IPS DF 6.9 (cell line): ENCODE measurements around the gene TSPAN14.

ENCODE experiments used
- DNase-seq: peaks from one replicate; pipeline ENCODE4 v3.0.0-alpha.2; 2013; ENCODE audit warnings: low read depth, low spot score
- H3K27ac ChIP-seq: one replicate; pipeline ENCODE4 v1.5.1; 2013; ENCODE audit warnings: low read length, control low read depth
- H3K27me3 ChIP-seq: 2 replicates; pipeline ENCODE4 v1.6.1; 2013; ENCODE audit warnings: mild to moderate bottlenecking, low read length; ENCODE audit not compliant: control insufficient read depth, insufficient read depth
- H3K36me3 ChIP-seq: 2 replicates; pipeline ENCODE4 v1.6.1; 2013; ENCODE audit warnings: low read length; ENCODE audit not compliant: control insufficient read depth, insufficient read depth
- H3K4me1 ChIP-seq: 2 replicates; pipeline ENCODE4 v1.6.1; 2013; ENCODE audit warnings: low read length; ENCODE audit not compliant: control insufficient read depth, insufficient read depth
- H3K4me3 ChIP-seq: 2 replicates; pipeline ENCODE4 v1.5.1; 2013; ENCODE audit warnings: mild to moderate bottlenecking, low read length
- H3K9me3 ChIP-seq: 2 replicates; pipeline ENCODE4 v1.6.1; 2013; ENCODE audit warnings: low read length, inconsistent platforms; ENCODE audit not compliant: control insufficient read depth, insufficient read depth
- WGBS: extraction: QIAGEN DNeasy Blood & Tissue Kit; methylation state at CpG from one replicate; pipeline ENCODE4 v1.1.7; 2013; ENCODE audit warnings: mixed read lengths, missing lambda C conversion rate; ENCODE audit not compliant: insufficient read length, insufficient coverage; 5-methylcytosine and 5-hydroxymethylcytosine counted together

Gene TSPAN14

GRCh38 chr10:80509108-80509402 is 54.9 kb downstream of the TSPAN14 start:
- H3K4me3 ChIP-seq = no peak overlapping the region
- no CpG with 5 or more reads among the region's 8 CpGs for WGBS
- no peak for DNase-seq
- no peaks in the 10 kb centered on the region for H3K27me3 ChIP-seq
- peaks cover 1% of the 10 kb centered on the region; the same call in 1 of the 2 replicates for H3K4me1 ChIP-seq
- peaks cover 13% of the 10 kb centered on the region for H3K36me3 ChIP-seq
- no peaks in the 10 kb centered on the region for H3K9me3 ChIP-seq
- H3K27ac ChIP-seq = no peak overlapping the region

- Histone ChIP-seq H3K9me3 (no peaks in the 10 kb centered on the region), H3K4me1 (no peaks in the 10 kb centered on the region; the same call in 1 of the 2 replicates), H3K27ac (no peak overlapping the region), H3K36me3 (peaks cover 17% of the 10 kb centered on the region), H3K27me3 (no peaks in the 10 kb centered on the region), H3K4me3 (no peak overlapping the region)
- no peak for DNase-seq
- no CpG with 5 or more reads among the region's 18 CpGs for WGBS
These were observed 55.5 kb downstream of the TSPAN14 start for GRCh38 chr10:80509403-80510161.

GRCh38 chr10:80512031-80512526 is 58.0 kb downstream of the TSPAN14 start:
- no peaks in the 10 kb centered on the region for H3K9me3 ChIP-seq
- no CpG with 5 or more reads among the region's 10 CpGs for WGBS
- peaks cover 22% of the 10 kb centered on the region for H3K36me3 ChIP-seq
- H3K27ac ChIP-seq = no peak overlapping the region
- no peaks in the 10 kb centered on the region for H3K27me3 ChIP-seq
- no peak overlapping the region for H3K4me3 ChIP-seq
- no peaks in the 10 kb centered on the region; the same call in 1 of the 2 replicates for H3K4me1 ChIP-seq
- DNase-seq = no peak

DNA sequence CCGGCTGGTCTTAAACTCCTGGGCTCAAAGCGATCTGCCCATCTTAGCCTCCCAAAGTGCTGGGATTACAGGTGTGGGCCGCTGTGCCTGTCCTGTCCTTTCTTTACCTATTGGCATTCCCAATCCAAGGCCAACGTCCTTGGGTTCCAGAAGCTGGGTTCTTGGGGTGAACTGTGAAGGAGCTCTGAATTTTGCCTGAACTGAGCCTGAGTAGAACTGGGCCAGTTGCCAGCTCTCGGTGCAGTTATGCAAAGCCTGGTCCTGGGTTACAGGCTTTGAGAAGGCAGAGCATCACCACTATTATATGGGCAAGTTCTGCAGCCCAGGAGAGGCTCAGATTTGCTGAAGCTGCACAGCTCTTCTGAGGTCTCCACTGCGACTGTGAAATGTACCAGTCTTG is 59.0 kb downstream of the TSPAN14 start:
- H3K36me3 ChIP-seq = peaks cover 25% of the 10 kb centered on the region
- WGBS = no CpG with 5 or more reads among the region's 6 CpGs
- H3K27me3 ChIP-seq = no peaks in the 10 kb centered on the region
- H3K4me1 ChIP-seq = no peaks in the 10 kb centered on the region; the same call in 1 of the 2 replicates
- H3K9me3 ChIP-seq = no peaks in the 10 kb centered on the region
- DNase-seq = no peak
- H3K27ac ChIP-seq = no peak overlapping the region
- H3K4me3 ChIP-seq = no peak overlapping the region

DNA sequence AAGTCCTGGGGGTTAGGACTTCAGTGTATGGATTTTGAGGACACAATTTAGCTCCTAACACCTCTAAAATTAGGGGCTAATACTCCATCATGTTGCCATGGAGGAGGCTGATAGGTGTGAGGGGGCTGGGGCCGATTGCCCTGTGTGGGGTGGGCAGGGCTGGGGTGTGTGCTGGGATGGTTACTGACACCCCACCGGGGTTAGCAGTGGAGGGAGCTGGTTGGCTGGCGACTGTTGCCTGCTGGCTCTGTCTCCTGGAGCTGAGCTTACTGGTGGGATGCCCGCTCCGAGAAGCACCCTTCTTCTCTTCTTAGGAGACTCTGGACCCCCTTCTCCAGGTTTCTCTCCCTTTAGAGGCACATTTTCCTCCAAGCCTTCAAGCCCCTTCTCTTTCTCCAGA is 61.4 kb downstream of the TSPAN14 start:
- Histone ChIP-seq H3K9me3 (no peaks in the 10 kb centered on the region), H3K36me3 (peaks cover 23% of the 10 kb centered on the region), H3K4me3 (no peak overlapping the region), H3K27ac (no peak overlapping the region), H3K4me1 (no peaks in the 10 kb centered on the region), H3K27me3 (no peaks in the 10 kb centered on the region)
- no peak for DNase-seq
- no CpG with 5 or more reads among the region's 5 CpGs for WGBS

DNA sequence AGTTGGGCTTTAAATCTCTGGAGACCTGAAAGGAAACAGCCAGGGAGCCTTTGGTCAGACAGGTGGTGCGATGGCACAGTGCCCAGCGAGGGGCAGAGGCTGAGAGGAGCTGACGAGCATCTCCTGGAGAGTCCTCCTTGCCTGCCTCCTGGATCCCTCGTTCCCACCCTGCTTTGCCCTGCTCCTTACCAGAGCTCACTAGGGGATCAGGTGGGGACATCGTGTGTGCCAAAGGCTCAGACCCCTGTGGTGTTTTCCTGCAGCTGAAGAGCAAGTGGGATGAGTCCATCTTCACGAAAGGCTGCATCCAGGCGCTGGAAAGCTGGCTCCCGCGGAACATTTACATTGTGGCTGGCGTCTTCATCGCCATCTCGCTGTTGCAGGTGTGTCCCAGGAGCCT is 61.8 kb downstream of the TSPAN14 start:
- H3K36me3 ChIP-seq = peaks cover 23% of the 10 kb centered on the region
- no peak overlapping the region for H3K27ac ChIP-seq
- H3K4me3 ChIP-seq = no peak overlapping the region
- H3K4me1 ChIP-seq = no peaks in the 10 kb centered on the region
- no peaks in the 10 kb centered on the region for H3K27me3 ChIP-seq
- no peaks in the 10 kb centered on the region for H3K9me3 ChIP-seq
- no CpG with 5 or more reads among the region's 12 CpGs for WGBS
- DNase-seq = no peak

GRCh38 chr10:80516506-80517075 is 62.5 kb downstream of the TSPAN14 start:
- peaks cover 23% of the 10 kb centered on the region for H3K36me3 ChIP-seq

GRCh38 chr10:80517416-80518142 is 63.5 kb downstream of the TSPAN14 start:
- H3K9me3 ChIP-seq = no peaks in the 10 kb centered on the region
- no peaks in the 10 kb centered on the region for H3K27me3 ChIP-seq
- H3K36me3 ChIP-seq = peaks cover 17% of the 10 kb centered on the region
- no CpG with 5 or more reads among the region's 21 CpGs for WGBS
- no peak for DNase-seq
- H3K4me3 ChIP-seq = no peak overlapping the region
- H3K27ac ChIP-seq = no peak overlapping the region
- H3K4me1 ChIP-seq = no peaks in the 10 kb centered on the region

More at GRCh38 chr10:80516506-80517075, 62.5 kb downstream of the TSPAN14 start:
- Histone ChIP-seq H3K4me1 (no peaks in the 10 kb centered on the region), H3K4me3 (no peak overlapping the region), H3K27ac (no peak overlapping the region), H3K9me3 (no peaks in the 10 kb centered on the region), H3K27me3 (no peaks in the 10 kb centered on the region)
- no CpG with 5 or more reads among the region's 6 CpGs for WGBS
- DNase-seq = no peak

GRCh38 chr10:80518143-80518806 is 64.2 kb downstream of the TSPAN14 start:
- no CpG with 5 or more reads among the region's 17 CpGs for WGBS
- Histone ChIP-seq H3K27me3 (no peaks in the 10 kb centered on the region), H3K36me3 (peaks cover 17% of the 10 kb centered on the region), H3K4me1 (no peaks in the 10 kb centered on the region), H3K9me3 (no peaks in the 10 kb centered on the region), H3K4me3 (no peak overlapping the region), H3K27ac (no peak overlapping the region)
- DNase-seq = no peak

GRCh38 chr10:80518807-80519360 is 64.8 kb downstream of the TSPAN14 start:
- Histone ChIP-seq H3K36me3 (peaks cover 17% of the 10 kb centered on the region), H3K4me1 (no peaks in the 10 kb centered on the region), H3K4me3 (no peak overlapping the region), H3K27ac (no peak overlapping the region), H3K9me3 (no peaks in the 10 kb centered on the region), H3K27me3 (no peaks in the 10 kb centered on the region)
- DNase-seq = no peak
- no CpG with 5 or more reads among the region's 7 CpGs for WGBS
